A673 (cell line): Measurements from ENCODE around the gene TNRC6C. TPM values are rescaled to one million over a fixed set of nuclear protein-coding genes. Genes with fewer than 3 reads are reported as not detected.

ENCODE experiments used
- BruUV-seq: library from RNA; stranded (reverse); fragments of 400-500 nt; replicated peaks from 2 replicates; lab custom pipeline; 2021; lab: Mats Ljungman, UMichigan
- CTCF ChIA-PET: fragments of 300-600 bp; sonication (Branson Sonifier 250); formaldehyde crosslinking; loops from one replicate; lab custom pipeline; 2022; ENCODE audit warnings: antibody characterized with exemption; lab: Charles Lee
- POLR2A ChIA-PET: fragments of 300-600 bp; sonication (Branson Sonifier 250); formaldehyde crosslinking; loops from one replicate; lab custom pipeline; 2022; ENCODE audit warnings: antibody characterized with exemption; ENCODE audit not compliant: low non-redundant PET; lab: Charles Lee
- DNase-seq: peaks from one replicate; pipeline ENCODE4 v3.0.0-alpha.2; 2015; ENCODE audit warnings: low spot score
- H3K27ac ChIP-seq: fragments of 200-600 bp; sonication (generic); 2 replicates; pipeline ENCODE4 v1.5.1; 2016; ENCODE audit warnings: mixed run types, low read depth, mild to moderate bottlenecking, mixed read lengths, antibody characterized with exemption, low read length; ENCODE audit not compliant: poor library complexity, severe bottlenecking
- H3K27me3 ChIP-seq: fragments of 200-600 bp; sonication (generic); replicated peaks from 2 replicates; pipeline ENCODE4 v1.6.1; 2017; ENCODE audit warnings: mixed run types, low read depth, mild to moderate bottlenecking, mixed read lengths, antibody characterized with exemption, low read length; ENCODE audit not compliant: insufficient read depth, poor library complexity
- H3K36me3 ChIP-seq: fragments of 200-600 bp; sonication (generic); 2 replicates; pipeline ENCODE4 v1.6.1; 2016; ENCODE audit warnings: mixed run types, mild to moderate bottlenecking, mixed read lengths, antibody characterized with exemption, low read length; ENCODE audit not compliant: insufficient read depth, poor library complexity, severe bottlenecking
- H3K4me1 ChIP-seq: fragments of 200-600 bp; sonication (generic); 2 replicates; pipeline ENCODE4 v1.6.1; 2017; ENCODE audit warnings: mixed run types, mild to moderate bottlenecking, mixed read lengths, antibody characterized with exemption, low read length; ENCODE audit not compliant: insufficient read depth, poor library complexity, severe bottlenecking
- H3K4me3 ChIP-seq: fragments of 200-600 bp; sonication (generic); 2 replicates; pipeline ENCODE4 v1.5.1; 2016; ENCODE audit warnings: low read depth, mixed run types, mild to moderate bottlenecking, mixed read lengths, low read length; ENCODE audit not compliant: poor library complexity, severe bottlenecking
- H3K9me3 ChIP-seq: fragments of 200-600 bp; sonication (generic); 2 replicates; pipeline ENCODE4 v1.6.1; 2016; ENCODE audit warnings: mixed run types, low read depth, mild to moderate bottlenecking, mixed read lengths, antibody characterized with exemption, low read length; ENCODE audit not compliant: poor library complexity, severe bottlenecking
- EZH2 ChIP-seq: fragments of 200-600 bp; sonication (generic); IDR thresholded peaks from 2 replicates; pipeline ENCODE4 v1.6.1; 2017; ENCODE audit warnings: borderline replicate concordance, low read depth, mild to moderate bottlenecking, mixed read lengths, antibody characterized with exemption, low read length; ENCODE audit not compliant: poor library complexity, severe bottlenecking
- intact Hi-C: fragments of 100-400 bp; cut with micrococcal nuclease; formaldehyde crosslinking; loops from one replicate; pipeline ENCODE4 v1.10.0; 2022; ENCODE audit not compliant: unreplicated experiment
- total RNA-seq: library from RNA; stranded (reverse); gene quantifications from 2 replicates; pipeline ENCODE4 v1.2.3, GENCODE V29; 2021
- TF ChIP-seq, protein P1 (sequence below): fragments of 300-800, 200-600 bp; sonication (generic); conservative IDR thresholded peaks from 2 replicates; pipeline ENCODE4 v1.5.1; 2017; ENCODE audit warnings: low read depth, mild to moderate bottlenecking, antibody characterized with exemption, low read length, moderate library complexity, mixed read lengths

TNRC6C gene
- total RNA-seq, 1 experiment from 2014 or later, result 26.7 TPM

DNA sequence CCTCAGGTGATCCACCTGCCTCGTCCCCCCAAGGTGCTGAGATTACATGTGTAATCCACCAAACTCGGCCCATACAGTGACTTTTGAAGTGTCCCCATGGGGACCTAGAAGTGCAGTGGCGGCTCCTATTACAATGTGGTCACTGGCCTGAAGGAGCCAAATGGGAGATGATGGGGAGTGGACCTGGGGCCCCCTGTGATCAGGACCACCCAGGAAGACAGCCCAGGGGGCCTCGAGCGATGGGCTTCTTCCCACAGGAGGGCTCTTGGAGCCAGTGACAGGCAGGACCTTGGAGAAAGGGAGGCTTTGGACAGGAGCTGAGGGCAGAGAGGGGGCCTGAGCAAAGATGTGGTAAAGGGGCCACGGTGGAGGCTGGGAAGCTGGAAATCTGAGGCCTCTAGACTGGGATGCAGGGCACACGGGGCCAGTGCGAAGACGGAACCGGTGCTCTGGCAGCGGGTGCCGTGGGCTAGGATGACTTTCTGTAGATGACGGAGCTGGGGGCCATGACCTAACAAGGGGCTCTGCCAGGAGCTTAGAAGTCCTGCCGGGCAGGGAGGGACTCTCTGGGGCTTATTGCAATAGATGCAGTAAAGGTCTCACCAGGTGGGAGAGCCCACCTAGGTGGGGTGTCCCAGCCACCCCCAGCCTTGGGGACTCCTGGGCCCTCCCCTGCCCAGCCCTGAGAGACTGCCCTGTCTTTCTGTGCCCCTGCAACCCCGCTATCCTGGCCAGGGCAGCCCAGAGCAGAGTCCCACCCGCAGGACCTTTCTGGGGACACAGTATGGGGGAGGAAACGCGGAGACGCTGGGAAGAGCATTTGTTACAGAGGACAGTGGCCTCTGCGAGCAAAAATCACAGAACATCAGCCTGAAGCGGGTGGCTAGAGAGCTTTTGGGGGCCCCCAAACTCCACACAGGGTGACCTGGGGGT lies 185.0 kb downstream of the TNRC6C start:
- DNase-seq, result no peak
- Histone ChIP-seq H3K4me1 (peaks cover 9% of the 10 kb centered on the region), H3K4me3 (no peak overlapping the region), H3K27me3 (no peaks in the 10 kb centered on the region), H3K27ac (no peak overlapping the region), H3K9me3 (no peaks in the 10 kb centered on the region), H3K36me3 (no peaks in the 10 kb centered on the region)
- ChIA-PET POLR2A (no interaction called here), CTCF (no interaction called here)
- no TSS peak for BruUV-seq
- intact Hi-C loops, result no loop called here
- TF ChIP-seq, protein P1, sequence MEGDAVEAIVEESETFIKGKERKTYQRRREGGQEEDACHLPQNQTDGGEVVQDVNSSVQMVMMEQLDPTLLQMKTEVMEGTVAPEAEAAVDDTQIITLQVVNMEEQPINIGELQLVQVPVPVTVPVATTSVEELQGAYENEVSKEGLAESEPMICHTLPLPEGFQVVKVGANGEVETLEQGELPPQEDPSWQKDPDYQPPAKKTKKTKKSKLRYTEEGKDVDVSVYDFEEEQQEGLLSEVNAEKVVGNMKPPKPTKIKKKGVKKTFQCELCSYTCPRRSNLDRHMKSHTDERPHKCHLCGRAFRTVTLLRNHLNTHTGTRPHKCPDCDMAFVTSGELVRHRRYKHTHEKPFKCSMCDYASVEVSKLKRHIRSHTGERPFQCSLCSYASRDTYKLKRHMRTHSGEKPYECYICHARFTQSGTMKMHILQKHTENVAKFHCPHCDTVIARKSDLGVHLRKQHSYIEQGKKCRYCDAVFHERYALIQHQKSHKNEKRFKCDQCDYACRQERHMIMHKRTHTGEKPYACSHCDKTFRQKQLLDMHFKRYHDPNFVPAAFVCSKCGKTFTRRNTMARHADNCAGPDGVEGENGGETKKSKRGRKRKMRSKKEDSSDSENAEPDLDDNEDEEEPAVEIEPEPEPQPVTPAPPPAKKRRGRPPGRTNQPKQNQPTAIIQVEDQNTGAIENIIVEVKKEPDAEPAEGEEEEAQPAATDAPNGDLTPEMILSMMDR, result no peak
- TF ChIP-seq EZH2, result no peak

DNA sequence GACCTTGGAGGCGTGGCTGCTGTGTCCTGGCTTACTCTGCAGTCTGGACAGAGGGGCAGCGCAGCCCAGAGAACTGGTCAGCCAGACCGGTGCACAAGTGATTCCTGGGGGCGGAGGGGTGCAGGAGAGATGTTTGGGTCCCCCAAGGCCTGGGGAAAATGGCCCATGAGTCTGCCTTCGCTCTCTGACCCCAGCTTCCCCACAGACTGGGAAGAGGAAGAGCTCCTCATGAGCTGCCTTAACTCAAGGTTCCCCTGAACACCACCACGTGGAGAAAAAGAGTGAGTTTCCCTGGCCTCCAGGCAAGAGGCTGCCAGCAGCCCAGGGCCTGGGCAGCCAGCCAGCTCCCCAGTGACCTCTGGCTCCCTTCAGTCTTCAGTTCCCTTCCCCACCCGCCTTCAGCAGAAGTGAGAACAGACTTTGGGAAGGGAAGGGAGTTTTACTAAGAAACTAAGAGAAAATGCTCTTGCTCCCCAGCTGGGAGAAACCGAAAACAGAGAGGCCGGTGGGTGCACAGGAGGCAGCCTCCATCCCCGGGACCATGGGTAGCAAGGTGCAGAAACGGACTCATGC lies 185.7 kb downstream of the TNRC6C start:
- H3K4me3 ChIP-seq, result no peak overlapping the region
- TF ChIP-seq EZH2, result no peak
- TF ChIP-seq, protein P1, result no peak
- BruUV-seq, result no TSS peak
- CTCF ChIA-PET, result no interaction called here
- DNase-seq, result peak; percentile 40
- intact Hi-C loops, result no loop called here
- H3K4me1 ChIP-seq, result peaks cover 9% of the 10 kb centered on the region
- no peak overlapping the region for H3K27ac ChIP-seq
- no peaks in the 10 kb centered on the region for H3K9me3 ChIP-seq
- H3K36me3 ChIP-seq, result no peaks in the 10 kb centered on the region
- POLR2A ChIA-PET, result no interaction called here
- no peaks in the 10 kb centered on the region for H3K27me3 ChIP-seq

DNA sequence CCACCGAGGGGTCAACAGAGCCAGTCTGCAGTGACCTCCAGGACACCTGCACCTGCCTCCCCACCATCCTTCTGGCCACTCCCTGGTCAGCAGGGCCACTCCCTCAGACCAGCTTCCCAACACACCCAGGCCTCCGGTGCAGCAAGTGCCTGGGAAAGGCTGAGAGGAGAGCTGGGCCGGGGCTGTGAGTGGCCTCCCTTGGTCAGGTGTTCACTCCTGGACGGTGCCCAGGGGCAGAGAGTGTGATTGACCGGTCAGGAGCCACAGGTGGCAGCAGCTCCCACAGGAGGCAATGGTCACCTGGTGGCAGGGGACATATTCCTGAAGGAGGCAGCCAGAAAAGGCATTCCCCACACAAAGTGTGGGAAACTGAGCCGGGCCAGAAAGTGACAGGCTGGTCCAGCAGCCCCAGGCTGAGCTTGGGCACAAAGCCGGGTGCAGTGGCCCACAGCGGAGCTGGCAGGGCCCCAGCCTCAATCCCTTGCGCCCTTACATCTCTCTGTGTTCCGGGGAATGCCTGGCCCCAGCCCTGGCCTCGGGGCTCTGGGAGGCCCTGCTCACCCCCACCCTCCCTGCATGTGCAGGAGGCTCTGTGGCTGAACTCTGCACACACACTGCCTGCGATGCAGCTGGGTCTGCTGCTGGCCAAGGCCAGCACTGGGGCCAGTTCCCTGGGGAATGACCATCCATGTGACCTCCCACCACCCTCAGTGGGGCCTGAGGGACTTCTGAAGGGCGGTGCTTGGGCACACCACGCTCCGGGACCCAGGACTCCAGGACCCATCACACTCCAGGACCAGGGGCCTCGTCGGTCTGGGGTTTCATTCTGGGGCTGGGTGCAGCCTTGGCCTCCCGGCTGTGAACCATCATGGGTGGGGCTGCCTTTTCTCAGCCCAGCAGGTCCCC lies 186.5 kb downstream of the TNRC6C start:
- BruUV-seq, result no TSS peak
- DNase-seq, result no peak
- Histone ChIP-seq H3K9me3 (no peaks in the 10 kb centered on the region), H3K4me3 (no peak overlapping the region), H3K27me3 (no peaks in the 10 kb centered on the region), H3K27ac (no peak overlapping the region), H3K4me1 (peaks cover 8% of the 10 kb centered on the region), H3K36me3 (no peaks in the 10 kb centered on the region)
- TF ChIP-seq, protein P1, result no peak
- no peak for TF ChIP-seq EZH2
- intact Hi-C loops, result no loop called here
- POLR2A ChIA-PET, result no interaction called here
- CTCF ChIA-PET, result no interaction called here
